GM18951 (cell line): ENCODE data around the gene RNU6-8.

Source experiments
- POLR2A ChIP-seq: IDR thresholded peaks from 4 replicates; pipeline ENCODE4 v1.6.1; 2011; ENCODE audit warnings: mild to moderate bottlenecking; ENCODE audit not compliant: insufficient read length, insufficient read depth; ENCODE audit errors: extremely low read depth
- in situ Hi-C: fragments of 300-500 bp; cut with MboI; formaldehyde crosslinking; loops from one replicate; pipeline ENCODE4 v1.12.0; 2022; ENCODE audit warnings: low sequenced_read_pairs, mixed read lengths, inconsistent platforms; ENCODE audit not compliant: unreplicated experiment

RNU6-8 gene

DNA sequence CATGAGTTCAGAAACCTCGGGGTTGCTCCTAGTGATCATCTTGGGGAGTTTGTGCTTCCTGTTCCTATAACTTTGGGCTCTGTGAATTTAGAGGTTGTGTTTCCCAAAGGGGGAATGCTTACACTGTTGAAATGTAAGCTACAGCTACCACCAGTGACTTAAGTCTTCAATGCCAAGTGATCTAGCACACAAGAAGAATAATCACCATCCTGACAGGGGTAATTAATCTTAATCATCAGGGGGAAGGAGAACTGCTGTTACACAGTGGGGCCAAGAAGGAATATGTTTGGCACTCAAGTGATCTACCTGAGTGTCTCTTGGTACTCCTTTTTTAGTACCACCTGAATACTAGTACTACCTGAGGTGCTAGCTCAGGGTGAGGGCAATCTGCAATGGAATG lies 36.1 kb downstream of the RNU6-8 start:
- no peak for TF ChIP-seq POLR2A
- in situ Hi-C loops: no loop called here

GRCh38 chr14:32166029-32166428 lies 37.0 kb downstream of the RNU6-8 start:
- in situ Hi-C loops: no loop called here
- no peak for TF ChIP-seq POLR2A
